GM12892 (cell line): ENCODE results near the gene C18orf54.
"Not testable (repeated sequence)": the region's sequence is repeated elsewhere in the genome, so short reads cannot be mapped to it uniquely, and the experiment has no call there.

Source experiments
- DNase-seq: peaks from one replicate; pipeline ENCODE4 v3.0.0; 2011; ENCODE audit not compliant: insufficient read length
- FAIRE-seq: peaks from 2 replicates; lab custom pipeline; 2011; peaks lifted over from hg19 to GRCh38; lab: Jason Lieb, UNC
- POLR2A ChIP-seq: IDR thresholded peaks from 2 replicates; pipeline ENCODE4 v1.6.1; 2011; ENCODE audit warnings: low read depth, low read length, control low read depth
- POLR2AphosphoS5 ChIP-seq: IDR thresholded peaks from 2 replicates; pipeline ENCODE4 v1.6.1; 2011; ENCODE audit warnings: low read depth, low read length, control low read depth
- TAF1 ChIP-seq: IDR thresholded peaks from 2 replicates; pipeline ENCODE4 v1.6.1; 2011; ENCODE audit warnings: low read depth, mild to moderate bottlenecking, control low read depth, low read length, borderline replicate concordance

Gene C18orf54

GRCh38 chr18:54357082-54357659 is 535 bp upstream of the C18orf54 start:
- no peak for DNase-seq
- TF ChIP-seq TAF1 (no peak), POLR2AphosphoS5 (no peak), POLR2A (no peak; the same call in 1 of the 2 replicates)
- peak; percentile 46 for FAIRE-seq

- DNase-seq (peak; percentile 3), FAIRE-seq (no peak)
- TF ChIP-seq POLR2AphosphoS5 = no peak
- no peak for TF ChIP-seq TAF1
- no peak for TF ChIP-seq POLR2A
Measured at GRCh38 chr18:54358495-54359040, 862 bp downstream of the C18orf54 start.

- TF ChIP-seq POLR2A (no peak), TAF1 (no peak), POLR2AphosphoS5 (no peak)
- peak; percentile 48 for FAIRE-seq
- no peak for DNase-seq
Measured at GRCh38 chr18:54359233-54359632, 1.5 kb downstream of the C18orf54 start.

- FAIRE-seq (no peak), DNase-seq (no peak)
- TF ChIP-seq TAF1 (no peak), POLR2AphosphoS5 (no peak)
Measured at GRCh38 chr18:54360406-54360805, 2.7 kb downstream of the C18orf54 start.

- no peak for FAIRE-seq
- no peak for TF ChIP-seq POLR2A
- no peak for TF ChIP-seq TAF1
- TF ChIP-seq POLR2AphosphoS5 = no peak
- no peak for DNase-seq
Measured at GRCh38 chr18:54378057-54378456, 20.4 kb downstream of the C18orf54 start.

GRCh38 chr18:54381640-54382039 is 23.9 kb downstream of the C18orf54 start:
- TF ChIP-seq POLR2AphosphoS5 (no peak), TAF1 (no peak), POLR2A (no peak)
- FAIRE-seq (no peak), DNase-seq (no peak)

- DNase-seq = no peak
- no peak for FAIRE-seq
- TF ChIP-seq POLR2AphosphoS5 (no peak), TAF1 (no peak), POLR2A (no peak)
Measured at GRCh38 chr18:54382076-54382475, 24.4 kb downstream of the C18orf54 start.

GRCh38 chr18:54382733-54383252 is 25.1 kb downstream of the C18orf54 start:
- no peak for DNase-seq
- no peak for FAIRE-seq
- TF ChIP-seq POLR2A (no peak), TAF1 (no peak), POLR2AphosphoS5 (no peak)

GRCh38 chr18:54386043-54386442 is 28.3 kb downstream of the C18orf54 start:
- TF ChIP-seq TAF1 (no peak), POLR2A (no peak), POLR2AphosphoS5 (no peak)
- DNase-seq (no peak), FAIRE-seq (no peak)

GRCh38 chr18:54386800-54387495 is 29.2 kb downstream of the C18orf54 start:
- FAIRE-seq, DNase-seq: not testable (repeated sequence)

- no peak for DNase-seq
- FAIRE-seq = peak; percentile 5
- TF ChIP-seq POLR2AphosphoS5 (no peak), TAF1 (no peak), POLR2A (no peak)
Measured at GRCh38 chr18:54387631-54388030, 29.9 kb downstream of the C18orf54 start.

GRCh38 chr18:54388203-54389142 is 30.8 kb downstream of the C18orf54 start:
- TF ChIP-seq POLR2A (no peak), POLR2AphosphoS5 (no peak), TAF1 (no peak)
- FAIRE-seq = peak; percentile 86
- DNase-seq = no peak
